K562 (cell line): ENCODE results near the gene ZNF853. TPM values are rescaled to one million over a fixed set of nuclear protein-coding genes. Genes with fewer than 3 reads are reported as not detected.

Experiments used
- ATAC-seq: fragments of 200-7000 bp; cut with Tn5 transposase; 3 replicates; pipeline ENCODE4 v1.9.1; 2020; ENCODE audit warnings: moderate library complexity
- BruUV-seq: library from RNA; stranded (reverse); fragments of 400-500 nt; replicated peaks from 2 replicates; lab custom pipeline; 2021; lab: Mats Ljungman, UMichigan
- CTCF ChIA-PET: fragments of 300-600 bp; formaldehyde crosslinking; extraction: SDS; loops from one replicate; lab custom pipeline; 2021; ENCODE audit warnings: low intra/inter-chr PET ratio; lab: Yijun Ruan, JAX
- POLR2A ChIA-PET: fragments of 300-600, 350-650 bp; sonication (Branson Sonifier 250); formaldehyde crosslinking; extraction: SDS; loops from one replicate; lab custom pipeline; 2021; ENCODE audit warnings: antibody characterized with exemption, inconsistent platforms; lab: Yijun Ruan, JAX
- DNase-seq, 4 experiments: peaks; one replicate each; pipeline versions ENCODE4 v3.0.0 to v3.0.0-alpha.2; 2011 to 2018; ENCODE audit warnings: low spot score in 3 of 4, mixed read lengths in 3 of 4; ENCODE audit errors: extremely low read depth in 1 of 4
- FAIRE-seq: peaks from 2 replicates; lab custom pipeline; 2011; peaks lifted over from hg19 to GRCh38; lab: Jason Lieb, UNC
- H2AFZ ChIP-seq: 2 replicates; pipeline ENCODE4 v1.6.0; 2011; ENCODE audit warnings: low read depth, low read length, control low read depth, inconsistent platforms
- H3K27ac ChIP-seq: fragments of 200-600 bp; 3 replicates; pipeline ENCODE4 v1.8.0; 2011; ENCODE audit warnings: low read depth, mild to moderate bottlenecking, control low read depth, inconsistent platforms, low read length, moderate library complexity, mixed read lengths; ENCODE audit errors: extremely low read depth
- H3K27me3 ChIP-seq, 2 experiments: fragments of 300-600 bp in 1 of 2; 2 replicates in 1 of 2; 3 replicates in 1 of 2; pipeline versions ENCODE4 v1.6.0 to v1.8.0; 2011; ENCODE audit warnings: inconsistent platforms in 2 of 2, low read length in 2 of 2, mild to moderate bottlenecking in 1 of 2, mixed read lengths in 1 of 2, moderate library complexity in 1 of 2; ENCODE audit not compliant: control insufficient read depth in 2 of 2, insufficient read depth in 2 of 2
- H3K36me3 ChIP-seq: fragments of 300-600 bp; 3 replicates; pipeline ENCODE4 v1.8.0; 2011; ENCODE audit warnings: mild to moderate bottlenecking, low read length, inconsistent platforms; ENCODE audit not compliant: control insufficient read depth, insufficient read depth
- H3K4me1 ChIP-seq, 2 experiments: fragments of 200-600 bp in 1 of 2; replicated peaks in 1 of 2; 2 replicates in 1 of 2; 3 replicates in 1 of 2; pipeline versions ENCODE4 v1.5.1 to v1.8.0; 2011; ENCODE audit warnings: inconsistent platforms in 2 of 2, low read length in 2 of 2, mild to moderate bottlenecking in 1 of 2, mixed read lengths in 1 of 2, moderate library complexity in 1 of 2; ENCODE audit not compliant: control insufficient read depth in 2 of 2, insufficient read depth in 2 of 2
- H3K4me2 ChIP-seq: 2 replicates; pipeline ENCODE4 v1.6.1; 2011; ENCODE audit warnings: low read length, control low read depth, inconsistent platforms, mixed read lengths; ENCODE audit not compliant: insufficient read depth
- H3K4me3 ChIP-seq: fragments of 200-600 bp; sonication (generic), shearing (Covaris generic); 2 replicates; pipeline ENCODE4 v1.5.1; 2016; ENCODE audit warnings: control low read depth, inconsistent platforms
- H3K79me2 ChIP-seq: fragments of 200-600 bp; 3 replicates; pipeline ENCODE4 v1.8.0; 2011; ENCODE audit warnings: low read length, inconsistent platforms; ENCODE audit not compliant: control insufficient read depth, insufficient read depth
- H3K9ac ChIP-seq, 2 experiments: 2 replicates each; pipeline versions ENCODE4 v1.6.0 to v1.6.1; 2011; ENCODE audit warnings: low read depth in 2 of 2, low read length in 2 of 2, control low read depth in 1 of 2, inconsistent platforms in 1 of 2, mild to moderate bottlenecking in 1 of 2, mixed read lengths in 1 of 2; ENCODE audit not compliant: insufficient read depth in 1 of 2
- H3K9me1 ChIP-seq: one replicate; pipeline ENCODE4 v1.6.0; 2011; ENCODE audit warnings: inconsistent platforms, mild to moderate bottlenecking, low read length, moderate library complexity; ENCODE audit not compliant: control insufficient read depth, insufficient read depth
- H3K9me3 ChIP-seq: replicated peaks from 2 replicates; pipeline ENCODE4 v1.5.1; 2011; ENCODE audit warnings: low read depth, low read length, inconsistent platforms; ENCODE audit not compliant: control insufficient read depth, insufficient read depth
- H4K20me1 ChIP-seq: replicated peaks from 2 replicates; pipeline ENCODE4 v1.6.1; 2011; ENCODE audit warnings: low read length, inconsistent platforms, mixed read lengths; ENCODE audit not compliant: control insufficient read depth, insufficient read depth
- HNRNPK ChIP-seq: fragments of 200-400 bp; formaldehyde crosslinking; IDR thresholded peaks from one replicate; pipeline ENCODE4 v1.6.1; 2018; ENCODE audit warnings: mild to moderate bottlenecking, low read depth, low read length; ENCODE audit not compliant: poor library complexity, severe bottlenecking
- MBD2 ChIP-seq: sonication (generic); IDR thresholded peaks from 2 replicates; pipeline ENCODE4 v1.6.1; 2016; ENCODE audit warnings: low read depth, borderline replicate concordance
- MIER1 ChIP-seq: fragments of 450-650 bp; IDR thresholded peaks from 2 replicates; pipeline ENCODE4 v1.6.1; 2016; ENCODE audit warnings: antibody characterized with exemption, mild to moderate bottlenecking, low read depth
- NCOA6 ChIP-seq: fragments of 450-650 bp; IDR thresholded peaks from 2 replicates; pipeline ENCODE4 v1.6.1; 2017; ENCODE audit warnings: mild to moderate bottlenecking
- PCBP2 ChIP-seq: fragments of 200-400 bp; formaldehyde crosslinking; IDR thresholded peaks from 2 replicates; pipeline ENCODE4 v1.6.1; 2018; ENCODE audit warnings: low read length, low read depth, mild to moderate bottlenecking, moderate library complexity; ENCODE audit not compliant: poor library complexity, severe bottlenecking
- POLR2G ChIP-seq: fragments of 200-400 bp; formaldehyde crosslinking; IDR thresholded peaks from 2 replicates; pipeline ENCODE4 v1.6.1; 2017; ENCODE audit warnings: low read depth, mild to moderate bottlenecking, antibody characterized with exemption, low read length, moderate library complexity
- PRPF4 ChIP-seq: fragments of 200-400 bp; formaldehyde crosslinking; IDR thresholded peaks from one replicate; pipeline ENCODE4 v1.6.1; 2017; ENCODE audit warnings: low read length, low read depth, mild to moderate bottlenecking; ENCODE audit not compliant: insufficient read depth, poor library complexity, severe bottlenecking
- RBFOX2 ChIP-seq: fragments of 200-400 bp; formaldehyde crosslinking; IDR thresholded peaks from 2 replicates; pipeline ENCODE4 v1.6.1; 2017; ENCODE audit warnings: low read depth, mild to moderate bottlenecking, low read length, moderate library complexity
- SPI1 ChIP-seq: IDR thresholded peaks from 2 replicates; pipeline ENCODE4 v1.6.1; 2011; ENCODE audit warnings: low read depth, low read length, control low read depth, borderline replicate concordance
- ZNF232 ChIP-seq: sonication (generic); formaldehyde crosslinking; IDR thresholded peaks from 2 replicates; pipeline ENCODE4 v1.8.0; 2022; ENCODE audit warnings: mild to moderate bottlenecking, missing genetic modification reagents
- whole genome bisulfite sequencing: fragments of 100-300 bp; shearing (Covaris generic); methylation state at CpG from one replicate; pipeline ENCODE4 v1.1.6; 2016; ENCODE audit warnings: low coverage, mixed read lengths; ENCODE audit not compliant: insufficient coverage; ENCODE audit errors: missing lambda C conversion rate; 5-methylcytosine and 5-hydroxymethylcytosine counted together
- in situ Hi-C: fragments of 300-500 bp; cut with MboI; formaldehyde crosslinking; loops from 4 replicates; pipeline ENCODE4 v1.15.0; 2018; ENCODE audit warnings: inconsistent platforms, mixed read lengths
- intact Hi-C: fragments of 100-400 bp; cut with micrococcal nuclease; formaldehyde crosslinking; loops from 2 replicates; pipeline ENCODE4 v1.14.2; 2022
- polyA plus RNA-seq, 8 experiments: library from polyadenylated mRNA; depleted of rRNA in 4 of 8; stranded (reverse) in 5 of 8; unstranded in 3 of 8; fragments of >200 nt; fragmentation: Nextera tagmentation in 2 of 8; fragmentation: Illumina TruSeq in 1 of 8; extraction: Ambion mirVana in 2 of 8; extraction: Trizol in 1 of 8; gene quantifications; 2 replicates each; pipeline versions ENCODE4 v1.2.1 to v1.2.3, GENCODE V29; 2011 to 2014; ENCODE audit warnings: inconsistent platforms in 1 of 8, missing spikeins in 1 of 8
- total RNA-seq, 7 experiments: library from RNA; depleted of rRNA in 6 of 7; stranded (reverse); fragments of >200 nt in 6 of 7; fragmentation: Illumina TruSeq in 2 of 7; extraction: Trizol in 2 of 7; gene quantifications; 2 replicates each; pipeline versions ENCODE4 v1.2.1 to v1.2.3, GENCODE V29; 2011 to 2021; ENCODE audit warnings: low replicate concordance in 1 of 7

Gene ZNF853
- total and polyA plus RNA-seq, 9 of the 15 experiments (the other 6 are each of a cell fraction or from before 2014, with no cell fraction given), result 0.03 TPM; not detected in 8

DNA sequence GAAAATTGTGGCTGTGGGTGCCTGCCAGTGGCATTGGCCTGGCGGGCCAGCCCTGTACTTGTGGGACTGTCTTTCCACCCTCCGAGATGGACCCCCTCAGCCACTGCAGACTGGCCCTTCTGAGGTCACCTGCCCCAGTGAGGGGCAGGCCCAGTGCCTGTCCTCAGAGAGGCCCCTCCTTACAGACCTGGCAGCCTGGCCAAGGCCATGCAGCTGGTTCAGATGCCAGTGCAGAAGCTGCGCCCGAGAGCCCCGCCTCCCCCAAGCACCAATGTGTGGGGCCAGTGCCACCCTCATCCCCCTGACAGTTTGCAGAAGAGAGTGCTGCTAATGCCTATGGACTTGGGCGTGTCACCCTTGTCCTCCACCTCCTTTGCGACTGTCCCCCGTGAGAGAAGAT lies 31.7 kb downstream of the ZNF853 start:
- Histone ChIP-seq H3K9ac (no peak overlapping the region), H3K4me1 (peaks cover 0 to 12% of the 10 kb centered on the region in 2 experiments; a peak in 1 of 5 replicates), H3K79me2 (0 out of 3 replicates have a peak, but pooled peaks cover 9% of the 10 kb centered on the region), H4K20me1 (no peaks in the 10 kb centered on the region), H3K36me3 (peaks cover 95% of the 10 kb centered on the region; the same call in 2 of the 3 replicates), H3K27me3 (no peaks in the 10 kb centered on the region), H2AFZ (no peak overlapping the region), H3K4me3 (no peak overlapping the region), H3K27ac (no peak overlapping the region), H3K4me2 (no peak overlapping the region), H3K9me1 (peaks cover 2% of the 10 kb centered on the region), H3K9me3 (peaks cover 10% of the 10 kb centered on the region)
- 91% methylated on average over 6 of the region's 8 CpGs for WGBS
- ChIA-PET CTCF (no interaction called here), POLR2A (no interaction called here)
- intact Hi-C loops (no loop called here), in situ Hi-C loops (no loop called here)
- no peak for TF ChIP-seq PRPF4
- 0 out of 2 replicates have a peak, but pooled peaks have one; percentile 8 for TF ChIP-seq POLR2G
- TF ChIP-seq RBFOX2, result peak; percentile 27
- TF ChIP-seq HNRNPK, result no peak
- FAIRE-seq (no peak), DNase-seq (no peak), ATAC-seq (no peak)
- BruUV-seq, result no TSS peak

DNA sequence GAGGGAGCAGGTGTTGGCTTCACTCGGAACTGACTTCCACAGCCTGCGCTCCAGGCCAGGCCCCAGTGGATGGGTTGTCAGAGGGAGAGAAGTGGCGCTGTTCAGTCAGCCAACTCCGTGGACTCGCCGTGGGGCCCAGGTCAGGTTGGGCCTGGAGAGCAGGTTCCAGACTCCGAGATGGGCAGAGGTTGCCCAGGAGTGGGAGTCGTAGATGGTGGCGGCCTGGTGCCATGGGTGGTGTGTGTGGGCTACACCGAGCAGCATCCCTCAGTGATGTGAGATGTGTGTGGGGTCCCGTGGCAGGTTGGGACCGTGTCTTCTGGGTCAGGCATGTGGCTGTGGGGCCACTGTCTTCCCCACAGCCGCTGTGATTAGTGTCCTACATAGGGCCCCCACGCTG lies 32.1 kb downstream of the ZNF853 start:
- ChIA-PET POLR2A (no interaction called here), CTCF (no interaction called here)
- no peaks in the 10 kb centered on the region for H3K9me1 ChIP-seq
- H3K9me3 ChIP-seq, result peaks cover 12% of the 10 kb centered on the region
- no peak overlapping the region for H2AFZ ChIP-seq
- no peak for DNase-seq
- H3K4me1 ChIP-seq, result peaks cover 0 to 8% of the 10 kb centered on the region in 2 experiments; a peak in 1 of 5 replicates
- in situ Hi-C loops (no loop called here), intact Hi-C loops (no loop called here)
- no peak overlapping the region for H3K4me2 ChIP-seq
- H4K20me1 ChIP-seq, result no peaks in the 10 kb centered on the region
- no peaks in the 10 kb centered on the region for H3K27me3 ChIP-seq
- WGBS, result over 99% methylated on average over 14 of the region's 14 CpGs
- no peak overlapping the region for H3K9ac ChIP-seq
- FAIRE-seq, result no peak
- no TSS peak for BruUV-seq
- no peak overlapping the region for H3K4me3 ChIP-seq
- H3K36me3 ChIP-seq, result peaks cover 95% of the 10 kb centered on the region; the same call in 2 of the 3 replicates
- no peak overlapping the region for H3K27ac ChIP-seq
- TF ChIP-seq POLR2G (peak; percentile 28; the same call in 1 of the 2 replicates), SPI1 (no peak), ZNF232 (no peak), MBD2 (no peak), PCBP2 (no peak), NCOA6 (no peak), MIER1 (no peak)
- H3K79me2 ChIP-seq, result 0 out of 3 replicates have a peak, but pooled peaks cover 7% of the 10 kb centered on the region
- no peak for ATAC-seq
